H9 (cell line): ENCODE results near the gene KIAA1958. TPM values are rescaled to one million over a fixed set of nuclear protein-coding genes. Genes with fewer than 3 reads are reported as not detected.

Source experiments
- DNase-seq: peaks from one replicate; pipeline ENCODE4 v3.0.0-alpha.2; 2017
- H2AFZ ChIP-seq: one replicate; pipeline ENCODE4 v1.6.1; 2013; ENCODE audit warnings: mild to moderate bottlenecking, low read length, control low read depth, moderate library complexity
- H2AK5ac ChIP-seq: 2 replicates; pipeline ENCODE4 v1.6.1; 2013; ENCODE audit warnings: low read length, control low read depth, mixed read lengths; ENCODE audit not compliant: insufficient read length
- H2BK120ac ChIP-seq: one replicate; pipeline ENCODE4 v1.6.1; 2013; ENCODE audit warnings: low read depth, mild to moderate bottlenecking, low read length, control low read depth, inconsistent platforms; ENCODE audit not compliant: poor library complexity, severe bottlenecking
- H2BK12ac ChIP-seq: 2 replicates; pipeline ENCODE4 v1.6.1; 2013; ENCODE audit warnings: low read length, control low read depth, mixed read lengths, low read depth; ENCODE audit not compliant: insufficient read length
- H2BK15ac ChIP-seq: 2 replicates; pipeline ENCODE4 v1.6.1; 2013; ENCODE audit warnings: low read depth, low read length, control low read depth
- H2BK20ac ChIP-seq: one replicate; pipeline ENCODE4 v1.6.1; 2013; ENCODE audit warnings: low read depth, mild to moderate bottlenecking, low read length, control low read depth, inconsistent platforms; ENCODE audit not compliant: poor library complexity, severe bottlenecking
- H2BK5ac ChIP-seq: 2 replicates; pipeline ENCODE4 v1.6.1; 2013; ENCODE audit warnings: low read length, control low read depth, mixed read lengths; ENCODE audit not compliant: insufficient read length
- H3K14ac ChIP-seq: 2 replicates; pipeline ENCODE4 v1.6.1; 2013; ENCODE audit warnings: low read length, control low read depth; ENCODE audit not compliant: insufficient read depth
- H3K18ac ChIP-seq: 2 replicates; pipeline ENCODE4 v1.6.1; 2013; ENCODE audit warnings: low read depth, mild to moderate bottlenecking, mixed read lengths, low read length, control low read depth; ENCODE audit not compliant: insufficient read length
- H3K23ac ChIP-seq: 2 replicates; pipeline ENCODE4 v1.6.1; 2013; ENCODE audit warnings: low read length, control low read depth, mixed read lengths, low read depth; ENCODE audit not compliant: insufficient read length
- H3K23me2 ChIP-seq: 2 replicates; pipeline ENCODE4 v1.6.1; 2013; ENCODE audit warnings: low read depth, mild to moderate bottlenecking, mixed read lengths, low read length, control low read depth; ENCODE audit not compliant: insufficient read length, poor library complexity, severe bottlenecking
- H3K27ac ChIP-seq: 2 replicates; pipeline ENCODE4 v1.5.1; 2013; ENCODE audit warnings: low read length, control low read depth, mixed read lengths, low read depth; ENCODE audit not compliant: insufficient read length
- H3K27me3 ChIP-seq: 2 replicates; pipeline ENCODE4 v1.6.1; 2013; ENCODE audit warnings: low read length, control low read depth, inconsistent platforms; ENCODE audit not compliant: insufficient read depth
- H3K4ac ChIP-seq: 2 replicates; pipeline ENCODE4 v1.6.1; 2013; ENCODE audit warnings: low read depth, mild to moderate bottlenecking, control low read depth, inconsistent platforms, low read length, moderate library complexity
- H3K4me1 ChIP-seq: 2 replicates; pipeline ENCODE4 v1.6.1; 2013; ENCODE audit warnings: low read length, control low read depth, inconsistent platforms; ENCODE audit not compliant: insufficient read depth
- H3K4me2 ChIP-seq: 2 replicates; pipeline ENCODE4 v1.6.1; 2013; ENCODE audit warnings: low read length, control low read depth, mixed read lengths; ENCODE audit not compliant: insufficient read length, insufficient read depth
- H3K56ac ChIP-seq: 2 replicates; pipeline ENCODE4 v1.6.1; 2013; ENCODE audit warnings: low read depth, mild to moderate bottlenecking, mixed read lengths, low read length, control low read depth; ENCODE audit not compliant: insufficient read length
- H3K79me1 ChIP-seq: 2 replicates; pipeline ENCODE4 v1.6.1; 2013; ENCODE audit warnings: low read depth, mild to moderate bottlenecking, moderate library complexity, low read length, control low read depth, inconsistent platforms; ENCODE audit not compliant: insufficient read depth, poor library complexity, severe bottlenecking
- H3K79me2 ChIP-seq: 2 replicates; pipeline ENCODE4 v1.6.1; 2013; ENCODE audit warnings: low read length, control low read depth, inconsistent platforms; ENCODE audit not compliant: insufficient read depth
- H3K9ac ChIP-seq: 2 replicates; pipeline ENCODE4 v1.6.1; 2013; ENCODE audit warnings: low read length, control low read depth, mixed read lengths; ENCODE audit not compliant: insufficient read length; ENCODE audit errors: extremely low read depth
- H3K9me3 ChIP-seq: one replicate; pipeline ENCODE4 v1.6.1; 2013; ENCODE audit warnings: low read depth, low read length, inconsistent platforms; ENCODE audit not compliant: control insufficient read depth
- H3T11ph ChIP-seq: one replicate; pipeline ENCODE4 v1.6.1; 2013; ENCODE audit warnings: mild to moderate bottlenecking, low read length, control low read depth, inconsistent platforms
- H4K20me1 ChIP-seq: one replicate; pipeline ENCODE4 v1.6.1; 2013; ENCODE audit not compliant: control insufficient read depth, insufficient read length, insufficient read depth
- H4K5ac ChIP-seq: 2 replicates; pipeline ENCODE4 v1.6.1; 2013; ENCODE audit warnings: low read depth, mild to moderate bottlenecking, mixed read lengths, low read length, control low read depth; ENCODE audit not compliant: insufficient read length
- H4K8ac ChIP-seq: replicated peaks from 2 replicates; pipeline ENCODE4 v1.6.1; 2013; ENCODE audit warnings: low read length, control low read depth, mixed read lengths, low read depth; ENCODE audit not compliant: insufficient read length
- H4K91ac ChIP-seq: 2 replicates; pipeline ENCODE4 v1.6.1; 2013; ENCODE audit warnings: low read depth, mild to moderate bottlenecking, moderate library complexity, mixed read lengths, low read length, control low read depth; ENCODE audit not compliant: insufficient read length
- H3K27ac Mint-ChIP-seq, 3 experiments: 2 replicates in 2 of 3; 3 replicates in 1 of 3; pipeline ENCODE4 v1.8.0; 2020 to 2021; ENCODE audit warnings: mixed read lengths in 3 of 3, mild to moderate bottlenecking in 1 of 3, moderate library complexity in 1 of 3
- H3K27me3 Mint-ChIP-seq: 2 replicates; pipeline ENCODE4 v1.8.0; 2021; ENCODE audit warnings: low read depth, mild to moderate bottlenecking, moderate library complexity, mixed read lengths
- H3K36me3 Mint-ChIP-seq, 3 experiments: 2 replicates in 2 of 3; 3 replicates in 1 of 3; pipeline ENCODE4 v1.8.0; 2020 to 2021; ENCODE audit warnings: low read depth in 3 of 3, mixed read lengths in 3 of 3; ENCODE audit not compliant: insufficient read depth in 1 of 3
- H3K4me1 Mint-ChIP-seq, 2 experiments: 2 replicates each; pipeline ENCODE4 v1.8.0; 2020; ENCODE audit warnings: mixed read lengths in 2 of 2
- H3K4me3 Mint-ChIP-seq, 2 experiments: 2 replicates in 1 of 2; 3 replicates in 1 of 2; pipeline ENCODE4 v1.8.0; 2020 to 2021; ENCODE audit warnings: mild to moderate bottlenecking in 2 of 2, mixed read lengths in 2 of 2, moderate library complexity in 1 of 2
- H3K9me3 Mint-ChIP-seq, 2 experiments: 2 replicates in 1 of 2; 3 replicates in 1 of 2; pipeline ENCODE4 v1.8.0; 2020; ENCODE audit warnings: mild to moderate bottlenecking in 2 of 2, mixed read lengths in 2 of 2, moderate library complexity in 1 of 2
- CTCF ChIP-seq: fragments of 200-600 bp; sonication (generic); conservative IDR thresholded peaks from 3 replicates; pipeline ENCODE4 v1.8.0; 2021; ENCODE audit warnings: antibody characterized with exemption, mild to moderate bottlenecking
- WGBS: extraction: QIAGEN DNeasy Blood & Tissue Kit; methylation state at CpG from one replicate; pipeline ENCODE4 v1.1.7; 2013; ENCODE audit warnings: missing lambda C conversion rate, low lambda C conversion rate, mixed read lengths; ENCODE audit not compliant: insufficient read length; ENCODE audit errors: extremely low coverage; 5-methylcytosine and 5-hydroxymethylcytosine counted together
- total RNA-seq: library from RNA; stranded (reverse); gene quantifications from 2 replicates; pipeline ENCODE4 v1.2.1, GENCODE V29; 2021

Gene KIAA1958
- total RNA-seq, 1 experiment from 2014 or later = 34.0 TPM

- H4K8ac ChIP-seq = no peak overlapping the region
- no CpG with 5 or more reads among the region's 3 CpGs for WGBS
Measured at GRCh38 chr9:112599732-112600131, 113.1 kb downstream of the KIAA1958 start.

More at GRCh38 chr9:112599732-112600131, 113.1 kb downstream of the KIAA1958 start:
- Histone ChIP-seq H3K4ac (no peak overlapping the region), H4K5ac (no peak overlapping the region), H3K23ac (no peak overlapping the region), H3K9me3 (no peaks in the 10 kb centered on the region), H2BK120ac (no peak overlapping the region), H2BK12ac (no peak overlapping the region), H3K79me1 (peaks cover 4% of the 10 kb centered on the region), H2BK15ac (no peak overlapping the region), H3K27me3 (no peaks in the 10 kb centered on the region), H2AFZ (no peak overlapping the region), H2BK5ac (no peak overlapping the region), H3K9ac (no peak overlapping the region), H3K23me2 (no peaks in the 10 kb centered on the region), H4K91ac (no peak overlapping the region), H2AK5ac (no peak overlapping the region), H3K27ac (no peak overlapping the region), H4K20me1 (no peaks in the 10 kb centered on the region), H3K14ac (no peak overlapping the region), H3K18ac (no peak overlapping the region), H3K4me2 (no peak overlapping the region), H3T11ph (no peak overlapping the region), H3K56ac (no peak overlapping the region), H3K79me2 (peaks cover 6% of the 10 kb centered on the region; the same call in 1 of the 2 replicates), H3K4me1 (no peaks in the 10 kb centered on the region; the same call in 1 of the 2 replicates), H2BK20ac (no peak overlapping the region)
- H3K4me3 Mint-ChIP-seq = no peak overlapping the region
- no peak for DNase-seq
- H3K27ac Mint-ChIP-seq = no peak overlapping the region
- peaks cover 5 to 9% of the 10 kb centered on the region in 2 experiments; a peak in 2 of 4 replicates for H3K4me1 Mint-ChIP-seq
- no peaks in the 10 kb centered on the region for H3K9me3 Mint-ChIP-seq
- H3K27me3 Mint-ChIP-seq = no peaks in the 10 kb centered on the region
- no peak for TF ChIP-seq CTCF
- no peaks in the 10 kb centered on the region for H3K36me3 Mint-ChIP-seq
